Mesodermal cell (in vitro differentiated cells): ENCODE data around the gene CDC16.

Source experiments
- H3K27ac ChIP-seq: 2 replicates; pipeline ENCODE4 v1.7.0; 2013; ENCODE audit warnings: mild to moderate bottlenecking, low read depth, low read length, moderate library complexity; ENCODE audit not compliant: severe bottlenecking
- H3K36me3 ChIP-seq: 2 replicates; pipeline ENCODE4 v1.7.1; 2013; ENCODE audit warnings: mild to moderate bottlenecking, low read length, moderate library complexity; ENCODE audit not compliant: control insufficient read depth, insufficient read depth
- H3K4me1 ChIP-seq: one replicate; pipeline ENCODE4 v1.7.1; 2013; ENCODE audit warnings: mild to moderate bottlenecking, low read length; ENCODE audit not compliant: insufficient read depth, control insufficient read depth, poor library complexity, severe bottlenecking
- H3K4me3 ChIP-seq: 2 replicates; pipeline ENCODE4 v1.7.0; 2013; ENCODE audit warnings: low read length, control low read depth, mild to moderate bottlenecking; ENCODE audit not compliant: insufficient read depth, poor library complexity, severe bottlenecking; ENCODE audit errors: extremely low read depth
- H3K9me3 ChIP-seq: 2 replicates; pipeline ENCODE4 v1.7.1; 2013; ENCODE audit warnings: mild to moderate bottlenecking, low read length, moderate library complexity; ENCODE audit not compliant: control insufficient read depth
- WGBS, 2 experiments: methylation state at CpG; one replicate each; pipeline ENCODE4 v1.1.5; 2013; ENCODE audit warnings: missing lambda C conversion rate in 2 of 2; ENCODE audit not compliant: insufficient coverage in 2 of 2; 5-methylcytosine and 5-hydroxymethylcytosine counted together

The CDC16 gene

DNA sequence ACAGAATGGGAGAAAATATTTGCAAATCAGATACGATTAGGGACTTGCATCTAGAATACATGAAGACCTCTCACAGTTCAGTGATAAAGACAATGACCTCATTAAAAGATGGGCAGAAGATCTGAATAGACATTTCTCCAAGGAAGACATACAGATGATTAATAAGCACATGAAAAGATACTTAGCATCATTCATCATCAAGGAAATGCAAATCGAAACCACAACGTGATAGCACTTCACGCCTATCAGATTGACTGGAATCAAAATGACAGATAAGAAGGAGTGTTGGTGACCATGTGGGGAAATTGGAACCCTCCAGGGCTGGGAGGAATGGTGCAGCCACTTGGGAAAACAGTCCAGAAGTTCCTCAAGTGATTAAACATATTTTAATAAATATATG, 29.8 kb upstream of the CDC16 start:
- WGBS, 2 experiments: 93 to 95% methylated on average over 3 of the region's 4 CpGs
- H3K4me3 ChIP-seq: no peak overlapping the region
- H3K27ac ChIP-seq: no peak overlapping the region

DNA sequence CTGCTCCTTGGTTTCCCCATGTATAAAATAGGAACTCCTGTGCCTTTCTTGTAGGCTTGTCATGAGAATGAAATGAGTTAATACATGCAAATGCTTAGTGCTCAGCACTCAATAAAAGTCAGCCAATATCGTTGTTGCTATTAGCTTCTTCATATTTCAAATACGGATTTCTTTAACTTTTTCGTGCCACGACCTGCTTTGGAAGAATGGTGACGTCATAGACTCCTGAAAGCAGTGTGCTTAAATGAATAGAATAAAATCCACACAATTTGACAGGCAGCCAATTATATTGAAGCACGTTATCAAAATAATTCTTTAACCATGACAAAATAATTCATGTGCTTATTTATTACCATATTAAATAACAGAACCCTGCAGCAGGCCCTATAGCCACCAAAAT, 26.6 kb upstream of the CDC16 start:
- no peak overlapping the region for H3K27ac ChIP-seq
- WGBS, 2 experiments: 92 to 94% methylated on average over 2 to 5 of the region's 6 CpGs

More for the DNA sequence above, 29.8 kb upstream of the CDC16 start:
- peaks cover 15% of the 10 kb centered on the region for H3K9me3 ChIP-seq
- no peaks in the 10 kb centered on the region for H3K36me3 ChIP-seq
- H3K4me1 ChIP-seq: no peaks in the 10 kb centered on the region

DNA sequence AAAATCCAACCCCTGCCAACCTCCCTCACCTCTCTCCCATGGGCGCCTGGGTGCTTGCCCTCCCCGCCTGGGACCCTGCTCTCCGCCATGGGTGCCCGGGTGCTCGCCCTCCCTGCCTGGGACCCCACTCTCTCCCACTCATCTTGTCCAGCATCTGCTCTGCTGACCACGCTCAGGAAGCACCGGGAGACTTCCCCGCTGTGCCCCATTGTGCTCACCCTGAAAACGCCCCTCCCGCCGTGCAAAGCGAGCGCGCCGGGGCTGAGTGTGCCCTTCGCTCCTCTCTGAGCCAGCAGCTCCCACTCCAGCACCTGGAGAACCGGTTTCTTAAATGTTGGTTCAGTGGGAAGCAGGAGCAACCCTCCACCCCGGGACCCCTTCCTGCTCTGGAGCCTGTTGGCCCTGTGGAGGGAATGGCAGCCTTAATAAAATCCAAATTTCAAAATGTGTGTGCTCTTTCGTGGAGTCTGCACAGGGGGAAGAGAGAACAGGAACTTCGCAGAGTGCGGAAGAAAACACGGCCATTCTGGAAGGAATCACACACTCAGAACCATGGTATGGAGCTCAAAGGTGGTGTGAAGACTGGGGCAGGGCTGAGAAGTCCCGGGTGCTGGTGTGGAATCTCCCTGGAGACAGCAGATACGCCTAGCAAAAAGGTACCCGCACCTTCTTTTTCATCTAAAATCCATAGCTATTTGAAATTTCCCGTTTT, 23.1 kb upstream of the CDC16 start:
- 86 to 96% methylated on average over 16 to 26 of the region's 26 CpGs for WGBS, 2 experiments
- Histone ChIP-seq H3K4me3 (no peak overlapping the region), H3K36me3 (no peaks in the 10 kb centered on the region), H3K4me1 (no peaks in the 10 kb centered on the region), H3K9me3 (peaks cover 11% of the 10 kb centered on the region), H3K27ac (no peak overlapping the region)

More for the DNA sequence above, 26.6 kb upstream of the CDC16 start:
- Histone ChIP-seq H3K36me3 (no peaks in the 10 kb centered on the region), H3K4me3 (no peak overlapping the region), H3K9me3 (peaks cover 15% of the 10 kb centered on the region), H3K4me1 (no peaks in the 10 kb centered on the region)

DNA sequence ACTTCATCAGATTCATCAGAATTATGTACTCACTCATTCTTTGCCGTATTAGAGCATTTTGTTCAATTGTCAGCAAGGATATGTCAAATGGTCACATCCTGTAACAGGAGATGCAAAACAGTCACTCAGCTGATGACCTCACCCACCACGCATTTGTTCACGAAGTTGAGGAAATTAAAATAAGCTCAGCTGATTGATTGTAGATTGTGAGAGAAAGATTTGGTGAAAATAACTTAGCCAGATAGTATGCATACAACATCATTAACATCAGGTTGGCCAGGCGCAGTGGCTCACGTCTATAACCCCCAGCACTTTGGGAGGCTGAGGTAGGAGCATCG, 22.6 kb upstream of the CDC16 start:
- 86 to 90% methylated on average over 4 to 5 of the region's 6 CpGs for WGBS, 2 experiments
- Histone ChIP-seq H3K27ac (no peak overlapping the region), H3K4me3 (no peak overlapping the region), H3K4me1 (no peaks in the 10 kb centered on the region), H3K9me3 (peaks cover 5% of the 10 kb centered on the region), H3K36me3 (no peaks in the 10 kb centered on the region)

DNA sequence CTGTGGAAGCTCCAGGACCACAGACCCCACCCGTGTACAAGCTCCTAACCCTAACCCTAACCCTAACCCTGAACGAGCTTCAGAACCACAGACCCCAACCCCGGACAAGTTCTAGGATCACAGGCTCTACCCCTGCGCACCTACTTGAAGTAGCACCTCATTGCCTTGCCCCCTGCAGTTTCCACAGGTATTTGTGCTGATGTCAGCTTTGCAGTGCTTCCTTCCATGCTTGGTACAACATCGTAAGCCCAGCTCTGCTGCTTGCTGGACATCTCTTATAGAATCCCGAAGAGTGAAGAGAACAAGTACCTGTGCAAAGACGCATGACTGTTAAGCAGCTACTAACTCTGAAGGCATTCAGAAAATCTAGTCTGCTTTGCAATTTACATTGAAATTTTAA, 20.7 kb upstream of the CDC16 start:
- Histone ChIP-seq H3K4me3 (no peak overlapping the region), H3K36me3 (no peaks in the 10 kb centered on the region), H3K9me3 (no peaks in the 10 kb centered on the region), H3K27ac (no peak overlapping the region), H3K4me1 (no peaks in the 10 kb centered on the region)
- 91 to 97% methylated on average over 7 of the region's 7 CpGs for WGBS, 2 experiments

DNA sequence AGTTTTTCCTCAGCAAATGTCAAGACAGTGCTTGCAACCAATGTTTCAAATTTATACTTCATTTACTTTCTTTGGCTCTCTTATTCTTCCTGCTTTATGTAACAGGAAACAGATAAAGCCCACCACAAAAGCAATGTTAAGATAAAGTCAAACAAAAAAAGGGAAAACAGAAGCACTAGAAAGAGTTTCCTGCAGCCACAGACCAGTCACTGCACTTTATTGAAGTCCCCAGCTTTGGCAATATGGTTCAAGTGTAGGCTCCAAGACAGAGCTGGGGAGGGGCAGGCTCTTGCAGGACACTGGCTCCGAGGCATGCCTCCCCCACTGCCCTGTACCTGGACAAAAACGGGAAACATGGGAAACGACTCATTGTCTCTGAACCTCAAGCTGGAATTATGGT, 15.3 kb upstream of the CDC16 start:
- Histone ChIP-seq H3K36me3 (no peaks in the 10 kb centered on the region), H3K27ac (no peak overlapping the region), H3K4me3 (no peak overlapping the region), H3K4me1 (no peaks in the 10 kb centered on the region), H3K9me3 (no peaks in the 10 kb centered on the region)
- WGBS, 2 experiments: 89 to 91% methylated on average over 3 of the region's 3 CpGs

DNA sequence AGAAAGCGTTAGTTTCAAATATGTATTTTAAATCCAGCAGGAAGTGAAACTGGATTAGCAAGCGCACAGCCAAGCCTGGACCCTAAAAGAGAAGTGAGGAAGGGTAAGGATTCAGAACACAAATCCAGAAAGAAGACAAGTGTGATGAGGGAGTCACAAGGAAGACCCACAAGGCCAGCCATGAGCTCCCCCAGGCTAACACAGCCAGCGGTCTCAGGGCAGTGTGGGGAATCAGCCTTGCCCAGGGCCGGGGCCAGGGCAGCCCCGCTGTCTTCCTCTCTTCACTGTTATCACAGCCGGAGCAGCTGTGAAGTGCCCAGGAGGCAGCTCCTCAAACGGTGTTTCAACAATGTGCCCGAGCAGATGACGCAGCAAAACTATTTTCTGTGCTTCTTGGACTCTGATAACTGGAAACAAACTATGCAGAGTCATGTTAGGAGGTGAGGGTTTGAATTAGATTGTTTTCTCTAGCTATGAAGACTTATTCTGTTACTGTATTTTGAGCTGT, 12.2 kb upstream of the CDC16 start:
- Histone ChIP-seq H3K9me3 (no peaks in the 10 kb centered on the region), H3K4me1 (no peaks in the 10 kb centered on the region), H3K36me3 (no peaks in the 10 kb centered on the region), H3K4me3 (no peak overlapping the region), H3K27ac (no peak overlapping the region)
- 81 to 82% methylated on average over 8 to 9 of the region's 9 CpGs for WGBS, 2 experiments

DNA sequence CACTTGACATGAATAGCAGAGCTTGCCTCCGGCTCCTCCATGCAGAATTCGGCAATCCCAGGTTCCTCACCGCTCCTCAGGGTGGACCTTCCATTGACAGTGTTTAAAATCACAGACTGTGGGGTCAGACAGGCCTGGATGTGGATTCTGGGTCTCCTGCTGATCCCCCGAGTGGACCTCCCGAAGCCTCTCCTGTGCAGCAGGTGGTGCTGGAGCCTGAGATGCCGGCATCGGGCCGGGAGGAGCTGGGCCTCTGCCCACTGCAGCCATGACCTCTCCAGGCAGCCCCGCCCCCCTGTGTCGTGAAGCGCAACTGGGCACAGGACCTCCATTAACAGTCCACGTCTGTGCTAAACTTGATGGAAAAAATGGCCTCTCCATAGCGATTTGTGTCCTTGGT, 10.5 kb upstream of the CDC16 start:
- Histone ChIP-seq H3K27ac (no peak overlapping the region), H3K4me1 (peaks cover 3% of the 10 kb centered on the region), H3K36me3 (no peaks in the 10 kb centered on the region), H3K4me3 (no peak overlapping the region), H3K9me3 (no peaks in the 10 kb centered on the region)
- WGBS, 2 experiments: 91 to 97% methylated on average over 10 to 13 of the region's 13 CpGs

DNA sequence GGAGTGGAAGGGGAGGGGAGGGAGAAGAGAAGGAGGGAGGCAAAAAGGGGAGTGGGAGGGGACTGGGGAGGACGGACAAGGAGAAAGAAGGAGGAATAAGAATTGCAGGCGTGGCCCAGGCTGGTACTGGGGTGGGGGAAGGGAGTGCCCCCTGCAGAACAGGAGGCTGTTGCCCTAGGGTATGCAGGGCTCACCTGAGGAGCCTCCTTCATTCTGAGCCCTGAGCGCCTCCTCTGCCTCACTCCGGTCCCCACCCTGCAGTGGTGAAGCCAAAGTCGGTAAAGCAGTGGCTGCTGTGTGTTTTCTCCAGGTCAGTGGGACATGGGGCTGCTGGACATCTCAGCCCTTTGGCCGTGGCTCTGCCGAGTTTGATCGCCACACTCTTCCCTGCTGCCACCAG, 9.1 kb upstream of the CDC16 start:
- no peaks in the 10 kb centered on the region for H3K36me3 ChIP-seq
- H3K4me3 ChIP-seq: no peak overlapping the region
- H3K27ac ChIP-seq: no peak overlapping the region
- H3K9me3 ChIP-seq: no peaks in the 10 kb centered on the region
- WGBS, 2 experiments: 92 to 94% methylated on average over 6 to 8 of the region's 8 CpGs
- peaks cover 14% of the 10 kb centered on the region for H3K4me1 ChIP-seq

DNA sequence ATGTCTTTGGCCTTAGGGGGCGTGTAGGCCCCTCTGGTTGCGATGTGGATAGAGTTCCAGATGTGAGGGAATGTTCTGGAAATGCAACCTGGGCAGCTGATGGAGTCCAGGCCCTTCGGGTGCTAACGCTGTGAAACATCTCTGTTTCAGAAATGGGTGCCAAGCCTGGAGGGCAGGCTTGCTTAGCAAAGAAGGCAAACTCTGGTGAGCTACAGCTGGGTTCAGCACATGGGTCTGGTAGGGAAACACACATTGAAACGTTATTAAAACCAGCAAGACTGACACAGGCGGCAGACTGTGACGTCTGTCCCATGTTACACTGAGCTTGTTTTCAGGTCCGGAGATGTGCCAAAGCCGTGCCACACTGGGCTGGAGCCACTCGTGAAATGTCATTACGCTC, 8.6 kb upstream of the CDC16 start:
- Histone ChIP-seq H3K9me3 (no peaks in the 10 kb centered on the region), H3K4me3 (no peak overlapping the region), H3K27ac (no peak overlapping the region), H3K4me1 (peaks cover 14% of the 10 kb centered on the region), H3K36me3 (no peaks in the 10 kb centered on the region)
- WGBS, 2 experiments: 91 to 95% methylated on average over 7 to 9 of the region's 11 CpGs

DNA sequence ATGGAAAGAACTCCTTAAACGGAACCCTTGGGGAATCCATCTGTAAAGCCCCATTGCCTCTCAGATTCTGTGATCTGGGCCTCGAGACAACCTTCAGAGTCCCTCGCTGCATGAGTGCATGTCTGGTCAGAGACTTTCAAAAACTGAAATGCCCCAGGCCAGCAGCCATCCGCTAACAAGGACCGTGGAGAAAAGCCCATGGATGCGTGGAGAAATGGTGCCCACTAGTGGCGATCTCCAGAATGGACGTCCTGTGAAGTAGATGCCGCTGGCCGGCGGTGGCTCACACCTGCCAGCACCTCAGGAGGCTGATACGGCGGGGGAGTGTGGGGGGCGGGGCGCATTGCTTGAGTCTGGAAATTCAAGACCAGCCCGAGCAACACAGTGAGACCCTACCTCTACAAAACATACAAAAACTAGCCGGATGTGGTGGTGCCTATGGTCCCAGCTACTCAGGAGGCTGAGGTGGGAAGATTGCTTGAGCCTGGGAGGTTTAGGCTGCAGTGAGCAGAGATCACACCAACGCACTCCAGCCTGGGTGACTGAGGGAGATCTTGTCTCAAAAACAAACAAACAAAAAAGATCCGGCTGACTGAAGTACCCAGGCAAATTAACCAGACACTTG, 7.9 kb upstream of the CDC16 start:
- Histone ChIP-seq H3K36me3 (no peaks in the 10 kb centered on the region), H3K4me3 (no peak overlapping the region), H3K27ac (no peak overlapping the region), H3K9me3 (no peaks in the 10 kb centered on the region), H3K4me1 (peaks cover 14% of the 10 kb centered on the region)
- 14 to 21% methylated on average over 9 to 10 of the region's 19 CpGs for WGBS, 2 experiments
